IMR-90 (cell line): ENCODE results near the gene FUT4. TPM values are rescaled to one million over a fixed set of nuclear protein-coding genes. Genes with fewer than 3 reads are reported as not detected.

Source experiments
- ATAC-seq: fragments of 200-7000 bp; cut with Tn5 transposase; 2 replicates; pipeline ENCODE4 v1.9.1; 2020; ENCODE audit warnings: low read depth, mild to moderate bottlenecking, moderate library complexity
- BruUV-seq: library from RNA; stranded (reverse); fragments of 400-500 nt; replicated peaks from 2 replicates; lab custom pipeline; 2021; lab: Mats Ljungman, UMichigan
- CTCF ChIA-PET: fragments of 300-600 bp; formaldehyde crosslinking; extraction: SDS; loops from one replicate; lab custom pipeline; 2021; ENCODE audit warnings: antibody characterized with exemption; lab: Yijun Ruan, JAX
- POLR2A ChIA-PET: fragments of 300-600 bp; sonication (Branson Sonifier 250); formaldehyde crosslinking; loops from one replicate; lab custom pipeline; 2022; ENCODE audit warnings: antibody characterized with exemption; ENCODE audit not compliant: unreplicated experiment; lab: Charles Lee
- DNase-seq: peaks from one replicate; pipeline ENCODE4 v3.0.0; 2013
- H2AFZ ChIP-seq: replicated peaks from 2 replicates; pipeline ENCODE3; 2013; ENCODE audit warnings: low read length, mild to moderate bottlenecking; ENCODE audit not compliant: poor library complexity
- H2AK5ac ChIP-seq: 2 replicates; pipeline ENCODE4 v1.6.1; 2013; ENCODE audit warnings: low read depth, low read length, inconsistent platforms
- H2AK9ac ChIP-seq: replicated peaks from 2 replicates; pipeline ENCODE3; 2013; ENCODE audit warnings: mild to moderate bottlenecking, low read depth, low read length, moderate library complexity; ENCODE audit not compliant: poor library complexity
- H2BK120ac ChIP-seq: 2 replicates; pipeline ENCODE4 v1.6.1; 2013; ENCODE audit warnings: low read depth, low read length, inconsistent platforms
- H2BK15ac ChIP-seq: 3 replicates; pipeline ENCODE4 v1.6.1; 2013; ENCODE audit warnings: low read depth, low read length, inconsistent platforms
- H2BK20ac ChIP-seq: 2 replicates; pipeline ENCODE4 v1.6.1; 2013; ENCODE audit warnings: low read depth, mild to moderate bottlenecking, inconsistent platforms, low read length, moderate library complexity
- H2BK5ac ChIP-seq: 2 replicates; pipeline ENCODE4 v1.6.1; 2013; ENCODE audit warnings: mild to moderate bottlenecking, low read depth, low read length, inconsistent platforms; ENCODE audit not compliant: poor library complexity, severe bottlenecking
- H3K14ac ChIP-seq: replicated peaks from 2 replicates; pipeline ENCODE4 v1.6.1; 2013; ENCODE audit warnings: low read depth, low read length, inconsistent platforms
- H3K18ac ChIP-seq: 2 replicates; pipeline ENCODE4 v1.6.1; 2013; ENCODE audit warnings: low read depth, low read length, control low read depth
- H3K23ac ChIP-seq: 2 replicates; pipeline ENCODE4 v1.6.1; 2013; ENCODE audit warnings: low read depth, low read length, inconsistent platforms
- H3K27ac ChIP-seq: 2 replicates; pipeline ENCODE4 v1.5.1; 2013; ENCODE audit warnings: mild to moderate bottlenecking, control low read depth, low read length; ENCODE audit not compliant: insufficient read depth
- H3K27me3 ChIP-seq: 2 replicates; pipeline ENCODE4 v1.6.1; 2013; ENCODE audit warnings: low read length; ENCODE audit not compliant: control insufficient read depth, insufficient read depth
- H3K36me3 ChIP-seq: 2 replicates; pipeline ENCODE4 v1.6.1; 2013; ENCODE audit warnings: low read length, mixed read lengths; ENCODE audit not compliant: control insufficient read depth, insufficient read depth
- H3K4ac ChIP-seq: 2 replicates; pipeline ENCODE4 v1.6.1; 2013; ENCODE audit warnings: low read depth, low read length, inconsistent platforms
- H3K4me1 ChIP-seq: 2 replicates; pipeline ENCODE4 v1.6.1; 2013; ENCODE audit warnings: low read length, mixed read lengths; ENCODE audit not compliant: control insufficient read depth, insufficient read depth
- H3K4me2 ChIP-seq: 2 replicates; pipeline ENCODE4 v1.6.1; 2013; ENCODE audit warnings: low read depth, mild to moderate bottlenecking, control low read depth, low read length, moderate library complexity
- H3K4me3 ChIP-seq: 2 replicates; pipeline ENCODE4 v1.5.1; 2013; ENCODE audit warnings: low read depth, mild to moderate bottlenecking, control low read depth, low read length, moderate library complexity; ENCODE audit not compliant: insufficient read depth
- H3K56ac ChIP-seq: 2 replicates; pipeline ENCODE4 v1.6.1; 2013; ENCODE audit warnings: low read length, inconsistent platforms; ENCODE audit not compliant: insufficient read depth; ENCODE audit errors: extremely low read depth
- H3K79me1 ChIP-seq, 2 experiments: 2 replicates each; pipeline ENCODE4 v1.6.1; 2013; ENCODE audit warnings: low read length in 2 of 2, inconsistent platforms in 1 of 2, low read depth in 1 of 2
- H3K9ac ChIP-seq: 2 replicates; pipeline ENCODE4 v1.6.1; 2013; ENCODE audit warnings: low read depth, low read length, control low read depth
- H3K9me1 ChIP-seq: 2 replicates; pipeline ENCODE4 v1.6.1; 2013; ENCODE audit warnings: low read length, inconsistent platforms; ENCODE audit not compliant: insufficient read depth
- H3K9me3 ChIP-seq: 2 replicates; pipeline ENCODE4 v1.6.1; 2013; ENCODE audit warnings: low read length; ENCODE audit not compliant: control insufficient read depth, insufficient read depth
- H4K20me1 ChIP-seq: 2 replicates; pipeline ENCODE4 v1.6.1; 2013; ENCODE audit warnings: low read length, inconsistent platforms; ENCODE audit not compliant: insufficient read depth
- H4K5ac ChIP-seq: 2 replicates; pipeline ENCODE4 v1.6.1; 2013; ENCODE audit warnings: mild to moderate bottlenecking, low read depth, low read length, control low read depth
- H4K8ac ChIP-seq, 2 experiments: 2 replicates each; pipeline ENCODE4 v1.6.1; 2013; ENCODE audit warnings: low read depth in 2 of 2, low read length in 2 of 2, control low read depth in 1 of 2, inconsistent platforms in 1 of 2
- H4K91ac ChIP-seq: 2 replicates; pipeline ENCODE4 v1.6.1; 2013; ENCODE audit warnings: low read depth, low read length, inconsistent platforms; ENCODE audit not compliant: insufficient read depth
- BHLHE40 ChIP-seq: fragments of 150-350 bp; IDR thresholded peaks from 2 replicates; pipeline ENCODE4 v1.6.1; 2016; ENCODE audit warnings: mild to moderate bottlenecking, low read depth, low read length
- CEBPB ChIP-seq: IDR thresholded peaks from 2 replicates; pipeline ENCODE4 v1.6.1; 2012; ENCODE audit warnings: low read depth, low read length, improper control_type of control experiment
- CHD1 ChIP-seq: IDR thresholded peaks from 2 replicates; pipeline ENCODE4 v1.6.1; 2012; ENCODE audit warnings: low read depth, low read length, improper control_type of control experiment
- FOS ChIP-seq: fragments of 150-350 bp; IDR thresholded peaks from 2 replicates; pipeline ENCODE4 v1.6.1; 2016; ENCODE audit warnings: low read depth, low read length
- MAFK ChIP-seq: IDR thresholded peaks from 2 replicates; pipeline ENCODE4 v1.6.1; 2012; ENCODE audit warnings: low read depth, low read length, improper control_type of control experiment
- MAZ ChIP-seq: IDR thresholded peaks from 2 replicates; pipeline ENCODE4 v1.6.1; 2012; ENCODE audit warnings: low read depth, mild to moderate bottlenecking, low read length, improper control_type of control experiment, moderate library complexity, borderline replicate concordance
- MXI1 ChIP-seq: IDR thresholded peaks from 2 replicates; pipeline ENCODE4 v1.6.1; 2012; ENCODE audit warnings: low read depth, mild to moderate bottlenecking, low read length, moderate library complexity, borderline replicate concordance
- NFE2L2 ChIP-seq: fragments of 150-350 bp; IDR thresholded peaks from 2 replicates; pipeline ENCODE4 v1.6.1; 2016; ENCODE audit warnings: low read depth, mild to moderate bottlenecking, low read length
- POLR2A ChIP-seq: IDR thresholded peaks from 2 replicates; pipeline ENCODE4 v1.6.1; 2012; ENCODE audit warnings: mild to moderate bottlenecking, low read depth, low read length
- RAD21 ChIP-seq: IDR thresholded peaks from 2 replicates; pipeline ENCODE4 v1.6.1; 2012; ENCODE audit warnings: low read length, improper control_type of control experiment
- RCOR1 ChIP-seq: IDR thresholded peaks from 2 replicates; pipeline ENCODE4 v1.6.1; 2012; ENCODE audit warnings: mild to moderate bottlenecking, low read length, improper control_type of control experiment; ENCODE audit not compliant: insufficient replicate concordance
- RFX5 ChIP-seq: IDR thresholded peaks from 2 replicates; pipeline ENCODE4 v1.8.0; 2012; ENCODE audit warnings: low read depth, mild to moderate bottlenecking, low read length, moderate library complexity
- SMC3 ChIP-seq: fragments of 150-350 bp; IDR thresholded peaks from 2 replicates; pipeline ENCODE4 v1.6.1; 2016; ENCODE audit warnings: low read depth, mild to moderate bottlenecking, antibody characterized with exemption, low read length, moderate library complexity
- WGBS, 2 experiments: methylation state at CpG; one replicate each; pipeline versions ENCODE4 v1.1.5 to v1.1.7; 2013; ENCODE audit warnings: missing lambda C conversion rate in 2 of 2; ENCODE audit not compliant: insufficient read length in 1 of 2; ENCODE audit errors: extremely low coverage in 2 of 2; 5-methylcytosine and 5-hydroxymethylcytosine counted together
- dilution Hi-C: fragments of 300-500 bp; cut with HindIII; formaldehyde crosslinking; loops from one replicate; pipeline ENCODE4 v1.14.3; 2018; ENCODE audit warnings: low sequenced_read_pairs; ENCODE audit not compliant: unreplicated experiment
- in situ Hi-C: fragments of 300-500 bp; cut with MboI; formaldehyde crosslinking; loops from 3 replicates; pipeline ENCODE4 v1.14.3; 2019; ENCODE audit warnings: low sequenced_read_pairs, inconsistent platforms, mixed read lengths
- intact Hi-C: fragments of 100-400 bp; cut with micrococcal nuclease; formaldehyde crosslinking; loops from 2 replicates; pipeline ENCODE4 v1.10.0; 2022
- polyA plus RNA-seq, 3 experiments: library from polyadenylated mRNA; depleted of rRNA; stranded (reverse); fragments of >200 nt; gene quantifications; 2 replicates each; pipeline ENCODE4 v1.2.3, GENCODE V29; 2012; ENCODE audit warnings: low replicate concordance in 1 of 3
- total RNA-seq: library from RNA; depleted of rRNA; stranded (reverse); fragments of >200 nt; gene quantifications from 2 replicates; pipeline ENCODE4 v1.2.3, GENCODE V29; 2012
- TF ChIP-seq, protein P1 (sequence below): fragments of 150-350 bp; IDR thresholded peaks from 2 replicates; pipeline ENCODE4 v1.6.1; 2017; ENCODE audit warnings: mild to moderate bottlenecking, antibody characterized with exemption, low read length, low read depth
- TF ChIP-seq, protein P2 (sequence below): fragments of 150-350 bp; IDR thresholded peaks from 2 replicates; pipeline ENCODE4 v1.6.1; 2016; ENCODE audit warnings: low read depth, mild to moderate bottlenecking, low read length, moderate library complexity, borderline replicate concordance
- TF ChIP-seq, protein P3 (sequence below): conservative IDR thresholded peaks from 2 replicates; pipeline ENCODE4 v1.5.1; 2012; ENCODE audit warnings: mild to moderate bottlenecking, low read depth, low read length, improper control_type of control experiment

The FUT4 gene
- total and polyA plus RNA-seq, 2 of the 4 experiments (the other 2 are of a cell fraction) = 2.2 to 2.4 TPM

- no peaks in the 10 kb centered on the region for H3K36me3 ChIP-seq
- H4K91ac ChIP-seq = no peak overlapping the region
- dilution Hi-C loops (no loop called here), intact Hi-C loops (no loop called here), in situ Hi-C loops (no loop called here)
- H3K56ac ChIP-seq = no peak overlapping the region
- DNase-seq (no peak), ATAC-seq (no peak)
- no peak overlapping the region for H3K4me3 ChIP-seq
- H2BK5ac ChIP-seq = no peak overlapping the region
- H3K23ac ChIP-seq = no peak overlapping the region
- H3K4me2 ChIP-seq = no peak overlapping the region
- no peak overlapping the region for H3K14ac ChIP-seq
- H4K5ac ChIP-seq = no peak overlapping the region
- H3K4ac ChIP-seq = no peak overlapping the region
- peaks cover 3% of the 10 kb centered on the region for H3K4me1 ChIP-seq
- no peaks in the 10 kb centered on the region for H4K20me1 ChIP-seq
- TF ChIP-seq POLR2A (no peak), MAFK (no peak), FOS (no peak), RFX5 (no peak), CEBPB (no peak), MXI1 (no peak), CHD1 (no peak), RCOR1 (no peak), SMC3 (no peak), BHLHE40 (no peak), NFE2L2 (no peak), RAD21 (no peak), MAZ (no peak)
- TF ChIP-seq, protein P1, sequence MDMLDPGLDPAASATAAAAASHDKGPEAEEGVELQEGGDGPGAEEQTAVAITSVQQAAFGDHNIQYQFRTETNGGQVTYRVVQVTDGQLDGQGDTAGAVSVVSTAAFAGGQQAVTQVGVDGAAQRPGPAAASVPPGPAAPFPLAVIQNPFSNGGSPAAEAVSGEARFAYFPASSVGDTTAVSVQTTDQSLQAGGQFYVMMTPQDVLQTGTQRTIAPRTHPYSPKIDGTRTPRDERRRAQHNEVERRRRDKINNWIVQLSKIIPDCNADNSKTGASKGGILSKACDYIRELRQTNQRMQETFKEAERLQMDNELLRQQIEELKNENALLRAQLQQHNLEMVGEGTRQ = no peak
- TF ChIP-seq, protein P2, sequence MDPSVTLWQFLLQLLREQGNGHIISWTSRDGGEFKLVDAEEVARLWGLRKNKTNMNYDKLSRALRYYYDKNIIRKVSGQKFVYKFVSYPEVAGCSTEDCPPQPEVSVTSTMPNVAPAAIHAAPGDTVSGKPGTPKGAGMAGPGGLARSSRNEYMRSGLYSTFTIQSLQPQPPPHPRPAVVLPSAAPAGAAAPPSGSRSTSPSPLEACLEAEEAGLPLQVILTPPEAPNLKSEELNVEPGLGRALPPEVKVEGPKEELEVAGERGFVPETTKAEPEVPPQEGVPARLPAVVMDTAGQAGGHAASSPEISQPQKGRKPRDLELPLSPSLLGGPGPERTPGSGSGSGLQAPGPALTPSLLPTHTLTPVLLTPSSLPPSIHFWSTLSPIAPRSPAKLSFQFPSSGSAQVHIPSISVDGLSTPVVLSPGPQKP = no peak
- TF ChIP-seq, protein P3, sequence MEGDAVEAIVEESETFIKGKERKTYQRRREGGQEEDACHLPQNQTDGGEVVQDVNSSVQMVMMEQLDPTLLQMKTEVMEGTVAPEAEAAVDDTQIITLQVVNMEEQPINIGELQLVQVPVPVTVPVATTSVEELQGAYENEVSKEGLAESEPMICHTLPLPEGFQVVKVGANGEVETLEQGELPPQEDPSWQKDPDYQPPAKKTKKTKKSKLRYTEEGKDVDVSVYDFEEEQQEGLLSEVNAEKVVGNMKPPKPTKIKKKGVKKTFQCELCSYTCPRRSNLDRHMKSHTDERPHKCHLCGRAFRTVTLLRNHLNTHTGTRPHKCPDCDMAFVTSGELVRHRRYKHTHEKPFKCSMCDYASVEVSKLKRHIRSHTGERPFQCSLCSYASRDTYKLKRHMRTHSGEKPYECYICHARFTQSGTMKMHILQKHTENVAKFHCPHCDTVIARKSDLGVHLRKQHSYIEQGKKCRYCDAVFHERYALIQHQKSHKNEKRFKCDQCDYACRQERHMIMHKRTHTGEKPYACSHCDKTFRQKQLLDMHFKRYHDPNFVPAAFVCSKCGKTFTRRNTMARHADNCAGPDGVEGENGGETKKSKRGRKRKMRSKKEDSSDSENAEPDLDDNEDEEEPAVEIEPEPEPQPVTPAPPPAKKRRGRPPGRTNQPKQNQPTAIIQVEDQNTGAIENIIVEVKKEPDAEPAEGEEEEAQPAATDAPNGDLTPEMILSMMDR = no peak
- no peak overlapping the region for H2BK20ac ChIP-seq
- ChIA-PET POLR2A (no interaction called here), CTCF (interaction anchor here (1.1 kb wide), 1 partner anchor 20 kb away, joined by 3 read pairs; no protein-coding TSS in a partner anchor)
- no CpG with 5 or more reads among the region's 1 CpG for WGBS, 2 experiments
- no peak overlapping the region for H2BK120ac ChIP-seq
- H2AFZ ChIP-seq = no peak overlapping the region
- no peak overlapping the region for H3K18ac ChIP-seq
- no peak overlapping the region for H2AK9ac ChIP-seq
- H2BK15ac ChIP-seq = no peak overlapping the region
- no peaks in the 10 kb centered on the region for H3K9me3 ChIP-seq
- H3K79me1 ChIP-seq = no peaks in the 10 kb centered on the region
- H3K27ac ChIP-seq = no peak overlapping the region
- no peak overlapping the region for H4K8ac ChIP-seq
- H3K9ac ChIP-seq = no peak overlapping the region
- 0 out of 2 replicates have a peak, but pooled peaks cover 3% of the 10 kb centered on the region for H3K9me1 ChIP-seq
- no peak overlapping the region for H2AK5ac ChIP-seq
- BruUV-seq = no TSS peak
- H3K27me3 ChIP-seq = peaks cover 3% of the 10 kb centered on the region; the same call in 1 of the 2 replicates
Measured at GRCh38 chr11:94539420-94539819, 4.3 kb upstream of the FUT4 start.
